Endothelial cell of umbilical vein (primary cell): ENCODE results near the gene STAT5A. TPM values are rescaled to one million over a fixed set of nuclear protein-coding genes. Genes with fewer than 3 reads are reported as not detected.

Experiments used
- BruUV-seq: library from RNA; stranded (reverse); fragments of 400-500 nt; replicated peaks from 2 replicates; lab custom pipeline; 2021; lab: Mats Ljungman, UMichigan
- CTCF ChIA-PET: fragments of 300-600, 350-600 bp; sonication (Branson Sonifier 250); formaldehyde crosslinking; loops from one replicate; lab custom pipeline; 2021; ENCODE audit warnings: antibody characterized with exemption, inconsistent platforms; lab: Charles Lee
- POLR2A ChIA-PET: fragments of 300-600, 350-600 bp; sonication (Branson Sonifier 250); formaldehyde crosslinking; loops from one replicate; lab custom pipeline; 2021; ENCODE audit warnings: antibody characterized with exemption, inconsistent platforms; lab: Charles Lee
- DNase-seq: peaks from one replicate; pipeline ENCODE4 v3.0.0-alpha.2; 2011; ENCODE audit warnings: low read depth, low spot score
- FAIRE-seq: peaks from 2 replicates; lab custom pipeline; 2011; peaks lifted over from hg19 to GRCh38; lab: Jason Lieb, UNC
- H2AFZ ChIP-seq: 2 replicates; pipeline ENCODE4 v1.6.0; 2012; ENCODE audit warnings: low read depth, low read length, control low read depth, inconsistent platforms
- H3K27ac ChIP-seq: 2 replicates; pipeline ENCODE4 v1.5.1; 2011; ENCODE audit warnings: low read depth, mild to moderate bottlenecking, control low read depth, low read length, moderate library complexity; ENCODE audit not compliant: insufficient read depth
- H3K27me3 ChIP-seq, 2 experiments: 2 replicates each; pipeline versions ENCODE4 v1.6.0 to v1.6.1; 2011; ENCODE audit warnings: low read length in 2 of 2, mixed read lengths in 1 of 2; ENCODE audit not compliant: control insufficient read depth in 2 of 2, insufficient read depth in 2 of 2
- H3K36me3 ChIP-seq, 2 experiments: 2 replicates in 1 of 2; 3 replicates in 1 of 2; pipeline ENCODE4 v1.5.1; 2011; ENCODE audit warnings: low read length in 2 of 2, mild to moderate bottlenecking in 1 of 2, moderate library complexity in 1 of 2; ENCODE audit not compliant: control insufficient read depth in 2 of 2, insufficient read depth in 2 of 2; ENCODE audit errors: extremely low read depth in 1 of 2
- H3K4me1 ChIP-seq: 3 replicates; pipeline ENCODE4 v1.5.1; 2011; ENCODE audit warnings: mild to moderate bottlenecking, low read length; ENCODE audit not compliant: control insufficient read depth, insufficient read depth; ENCODE audit errors: extremely low read depth
- H3K4me2 ChIP-seq: 2 replicates; pipeline ENCODE4 v1.6.1; 2011; ENCODE audit warnings: low read length, control low read depth, mixed read lengths; ENCODE audit not compliant: insufficient read depth
- H3K4me3 ChIP-seq, 3 experiments: fragments of 200-600 bp in 1 of 3; sonication (generic), shearing (Covaris generic) in 1 of 3; replicated peaks in 1 of 3; 2 replicates each; pipeline ENCODE4 v1.5.1; 2011 to 2016; ENCODE audit warnings: control low read depth in 3 of 3, low read length in 3 of 3, mild to moderate bottlenecking in 2 of 3, inconsistent platforms in 1 of 3, low read depth in 1 of 3, moderate library complexity in 1 of 3; ENCODE audit not compliant: insufficient read depth in 1 of 3
- H3K79me2 ChIP-seq: 2 replicates; pipeline ENCODE4 v1.6.0; 2012; ENCODE audit warnings: low read length, inconsistent platforms; ENCODE audit not compliant: control insufficient read depth, insufficient read depth
- H3K9ac ChIP-seq: replicated peaks from 2 replicates; pipeline ENCODE3; 2011; ENCODE audit warnings: low read length, control low read depth; ENCODE audit not compliant: insufficient read depth; ENCODE audit errors: extremely low read depth
- H3K9me1 ChIP-seq: replicated peaks from 3 replicates; pipeline ENCODE4 v1.6.0; 2011; ENCODE audit warnings: mild to moderate bottlenecking, low read length; ENCODE audit not compliant: control insufficient read depth, insufficient read depth; ENCODE audit errors: extremely low read depth
- H3K9me3 ChIP-seq: replicated peaks from 2 replicates; pipeline ENCODE4 v1.5.1; 2012; ENCODE audit warnings: low read length, inconsistent platforms; ENCODE audit not compliant: control insufficient read depth, insufficient read depth
- H4K20me1 ChIP-seq: replicated peaks from 2 replicates; pipeline ENCODE3; 2011; ENCODE audit warnings: mild to moderate bottlenecking, low read length; ENCODE audit not compliant: control insufficient read depth, insufficient read depth; ENCODE audit errors: extremely low read depth
- CTCF ChIP-seq, 2 donors: IDR thresholded peaks; 1 replicate in 1 of 2; 2 replicates in 1 of 2; pipeline ENCODE4 v1.5.1; 2011; ENCODE audit warnings: low read length in 2 of 2, mild to moderate bottlenecking in 2 of 2, moderate library complexity in 2 of 2, control low read depth in 1 of 2, inconsistent platforms in 1 of 2, low read depth in 1 of 2; ENCODE audit not compliant: insufficient read depth in 1 of 2; ENCODE audit errors: extremely low read depth in 1 of 2
- EZH2 ChIP-seq: IDR thresholded peaks from 2 replicates; pipeline ENCODE4 v1.6.1; 2012; ENCODE audit warnings: borderline replicate concordance, low read depth, mild to moderate bottlenecking, moderate library complexity, low read length, inconsistent platforms; ENCODE audit not compliant: severe bottlenecking
- FOS ChIP-seq: IDR thresholded peaks from 2 replicates; pipeline ENCODE4 v1.6.1; 2011; ENCODE audit warnings: mild to moderate bottlenecking, low read length, moderate library complexity, borderline replicate concordance; ENCODE audit not compliant: insufficient read depth
- GATA2 ChIP-seq: IDR thresholded peaks from 2 replicates; pipeline ENCODE4 v1.7.0; 2011; ENCODE audit warnings: low read depth, mild to moderate bottlenecking, moderate library complexity, mixed read lengths, low read length; ENCODE audit not compliant: insufficient read length, insufficient read depth
- JUN ChIP-seq: IDR thresholded peaks from 2 replicates; pipeline ENCODE4 v1.6.1; 2011; ENCODE audit warnings: borderline replicate concordance, low read depth; ENCODE audit not compliant: insufficient read length, insufficient read depth
- MAX ChIP-seq: IDR thresholded peaks from 2 replicates; pipeline ENCODE4 v1.6.1; 2011; ENCODE audit not compliant: insufficient read depth, insufficient read length
- MYC ChIP-seq: IDR thresholded peaks from one replicate; pipeline ENCODE4 v1.6.1; 2011; ENCODE audit warnings: mild to moderate bottlenecking, low read depth, low read length
- POLR2A ChIP-seq: IDR thresholded peaks from 2 replicates; pipeline ENCODE4 v1.6.1; 2012; ENCODE audit warnings: low read depth, mild to moderate bottlenecking, control low read depth, low read length
- POLR2AphosphoS5 ChIP-seq: IDR thresholded peaks from 2 replicates; pipeline ENCODE4 v1.6.1; 2012; ENCODE audit warnings: low read depth, mild to moderate bottlenecking, control low read depth, low read length, moderate library complexity; ENCODE audit not compliant: insufficient read depth
- dilution Hi-C: fragments of 300-500 bp; cut with MboI; formaldehyde crosslinking; loops from one replicate; pipeline ENCODE4 v1.15.0; 2019; ENCODE audit warnings: low sequenced_read_pairs; ENCODE audit not compliant: extremely low pct_ligation_motif_present
- intact Hi-C: fragments of 100-400 bp; cut with micrococcal nuclease; formaldehyde crosslinking; loops from one replicate; pipeline ENCODE4 v1.10.0; 2022
- polyA plus RNA-seq, 4 experiments: library from polyadenylated mRNA; depleted of rRNA in 3 of 4; stranded (reverse) in 3 of 4; unstranded in 1 of 4; fragments of >200 nt; gene quantifications; 2 replicates each; pipeline versions ENCODE4 v1.2.1 to v1.2.3, GENCODE V29; 2011 to 2012; ENCODE audit warnings: missing spikeins in 1 of 4
- total RNA-seq: library from RNA; stranded (reverse); gene quantifications from 2 replicates; pipeline ENCODE4 v1.2.3, GENCODE V29; 2021

The STAT5A gene
- total and polyA plus RNA-seq, 2 donors (not counting 3 experiments of a cell fraction or from before 2014, with no cell fraction given): 18.0 to 23.4 TPM

GRCh38 chr17:42347606-42348005, 59.3 kb downstream of the STAT5A start:
- H3K4me2 ChIP-seq: peak overlapping the region; percentile 32
- no peak overlapping the region for H2AFZ ChIP-seq
- DNase-seq (no peak), FAIRE-seq (no peak)
- POLR2A ChIA-PET: no interaction called here
- H3K27me3 ChIP-seq: no peaks in the 10 kb centered on the region
- TF ChIP-seq FOS (no peak), POLR2A (no peak), MAX (no peak)
- no peaks in the 10 kb centered on the region for H3K9me1 ChIP-seq
- peaks cover 17% of the 10 kb centered on the region for H3K4me1 ChIP-seq
- no peak overlapping the region for H3K4me3 ChIP-seq
- H3K27ac ChIP-seq: peak overlapping the region; percentile 51
- intact Hi-C loops (loop anchor here (5.0 kb wide), 1 partner anchor 40 kb away; the partner anchor contains the start of gene STAT3), dilution Hi-C loops (loop anchor here (25.0 kb wide), 1 partner anchor 165 kb away; no protein-coding TSS in a partner anchor)
- H4K20me1 ChIP-seq: no peaks in the 10 kb centered on the region
- peaks cover 34% of the 10 kb centered on the region for H3K79me2 ChIP-seq
- no TSS peak for BruUV-seq
- H3K36me3 ChIP-seq: peaks cover 4 to 13% of the 10 kb centered on the region in 2 experiments
- H3K9me3 ChIP-seq: no peaks in the 10 kb centered on the region
- CTCF ChIA-PET: no interaction called here
- H3K9ac ChIP-seq: no peak overlapping the region

- Histone ChIP-seq H3K4me2 (no peak overlapping the region), H3K79me2 (peaks cover 35% of the 10 kb centered on the region), H3K9me1 (no peaks in the 10 kb centered on the region), H2AFZ (no peak overlapping the region), H4K20me1 (no peaks in the 10 kb centered on the region), H3K27ac (no peak overlapping the region), H3K27me3 (no peaks in the 10 kb centered on the region), H3K9me3 (no peaks in the 10 kb centered on the region), H3K36me3 (peaks cover 4 to 13% of the 10 kb centered on the region in 2 experiments), H3K4me3 (no peak overlapping the region), H3K9ac (no peak overlapping the region), H3K4me1 (peaks cover 12% of the 10 kb centered on the region)
- no peak for TF ChIP-seq MYC
- no peak for TF ChIP-seq POLR2A
- TF ChIP-seq CTCF (IDR thresholded peaks at IDR 0.05; ENCODE audit: extremely low read depth in 1 of 2, insufficient read depth in 1 of 2, low read depth in 1 of 2, low read length in 2 of 2): no peak
- no peak for TF ChIP-seq EZH2
- no peak for TF ChIP-seq GATA2
- TF ChIP-seq POLR2AphosphoS5: no peak
- TF ChIP-seq MAX: no peak
- TF ChIP-seq FOS: no peak
- TF ChIP-seq JUN: no peak
- POLR2A ChIA-PET: no interaction called here
- BruUV-seq: no TSS peak
- dilution Hi-C loops (loop anchor here (25.0 kb wide), 1 partner anchor 164 kb away; no protein-coding TSS in a partner anchor), intact Hi-C loops (loop anchor here (5.0 kb wide), 1 partner anchor 39 kb away; the partner anchor contains the start of gene STAT3)
- CTCF ChIA-PET: no interaction called here
- DNase-seq (no peak), FAIRE-seq (no peak)
Measured at GRCh38 chr17:42348104-42348503, 59.8 kb downstream of the STAT5A start.
